OCI-LY1 (cell line): ENCODE measurements around the gene SYT3.

Experiments used
- EZH2 ChIP-seq: fragments of 200-600 bp; sonication (generic), shearing (Covaris generic); IDR thresholded peaks from 2 replicates; pipeline ENCODE4 v1.8.0; 2017; ENCODE audit warnings: borderline replicate concordance, mixed run types, mild to moderate bottlenecking, antibody characterized with exemption, low read length, moderate library complexity, mixed read lengths
- TF ChIP-seq, protein P1 (sequence below): fragments of 200-600 bp; sonication (generic), shearing (Covaris generic); IDR thresholded peaks from 2 replicates; pipeline ENCODE4 v1.5.1; 2017; ENCODE audit warnings: mild to moderate bottlenecking, antibody characterized with exemption, low read length, moderate library complexity, mixed read lengths

DNA sequence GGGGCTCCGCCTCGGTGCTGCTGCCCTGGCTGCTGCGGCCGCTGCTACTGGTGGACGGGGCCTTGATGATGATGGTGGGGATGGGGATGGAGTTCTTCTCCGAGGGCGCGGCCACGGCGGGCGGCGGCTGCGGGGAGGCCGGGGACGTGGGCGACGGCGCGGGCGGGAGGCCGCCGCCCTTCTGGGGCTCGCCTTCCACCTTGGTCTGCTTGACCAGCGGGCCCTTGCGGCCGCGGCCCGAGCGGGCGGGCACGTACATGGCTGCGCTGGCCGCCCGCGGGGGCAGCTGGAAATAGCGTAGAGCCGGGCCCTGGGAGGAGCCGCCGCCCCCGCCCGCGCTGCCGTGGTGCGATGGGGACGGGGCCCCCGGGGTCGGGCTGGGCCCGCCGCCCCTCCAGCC lies 28.7 kb upstream of the SYT3 start:
- TF ChIP-seq, protein P1, sequence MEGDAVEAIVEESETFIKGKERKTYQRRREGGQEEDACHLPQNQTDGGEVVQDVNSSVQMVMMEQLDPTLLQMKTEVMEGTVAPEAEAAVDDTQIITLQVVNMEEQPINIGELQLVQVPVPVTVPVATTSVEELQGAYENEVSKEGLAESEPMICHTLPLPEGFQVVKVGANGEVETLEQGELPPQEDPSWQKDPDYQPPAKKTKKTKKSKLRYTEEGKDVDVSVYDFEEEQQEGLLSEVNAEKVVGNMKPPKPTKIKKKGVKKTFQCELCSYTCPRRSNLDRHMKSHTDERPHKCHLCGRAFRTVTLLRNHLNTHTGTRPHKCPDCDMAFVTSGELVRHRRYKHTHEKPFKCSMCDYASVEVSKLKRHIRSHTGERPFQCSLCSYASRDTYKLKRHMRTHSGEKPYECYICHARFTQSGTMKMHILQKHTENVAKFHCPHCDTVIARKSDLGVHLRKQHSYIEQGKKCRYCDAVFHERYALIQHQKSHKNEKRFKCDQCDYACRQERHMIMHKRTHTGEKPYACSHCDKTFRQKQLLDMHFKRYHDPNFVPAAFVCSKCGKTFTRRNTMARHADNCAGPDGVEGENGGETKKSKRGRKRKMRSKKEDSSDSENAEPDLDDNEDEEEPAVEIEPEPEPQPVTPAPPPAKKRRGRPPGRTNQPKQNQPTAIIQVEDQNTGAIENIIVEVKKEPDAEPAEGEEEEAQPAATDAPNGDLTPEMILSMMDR = no peak
- no peak for TF ChIP-seq EZH2
